Esophagus squamous epithelium (tissue), 4 donors: Measurements from ENCODE around the gene BZW1.

ENCODE experiments used
- POLR2A ChIP-seq, 4 donors: fragments of 450-650 bp; IDR thresholded peaks; one replicate each; pipeline ENCODE4 v1.6.1; 2017; ENCODE audit warnings: antibody characterized with exemption in 4 of 4, mild to moderate bottlenecking in 4 of 4, moderate library complexity in 3 of 4
- TF ChIP-seq, protein P1 (sequence below), 6 experiments: fragments of 450-650 bp in 4 of 6; fragments of 200-600 bp in 2 of 6; sonication (generic) in 2 of 6; IDR thresholded peaks; one replicate each; pipeline ENCODE4 v1.5.1; 2016 to 2019; ENCODE audit warnings: antibody characterized with exemption in 6 of 6, mild to moderate bottlenecking in 4 of 6, moderate library complexity in 4 of 6

DNA sequence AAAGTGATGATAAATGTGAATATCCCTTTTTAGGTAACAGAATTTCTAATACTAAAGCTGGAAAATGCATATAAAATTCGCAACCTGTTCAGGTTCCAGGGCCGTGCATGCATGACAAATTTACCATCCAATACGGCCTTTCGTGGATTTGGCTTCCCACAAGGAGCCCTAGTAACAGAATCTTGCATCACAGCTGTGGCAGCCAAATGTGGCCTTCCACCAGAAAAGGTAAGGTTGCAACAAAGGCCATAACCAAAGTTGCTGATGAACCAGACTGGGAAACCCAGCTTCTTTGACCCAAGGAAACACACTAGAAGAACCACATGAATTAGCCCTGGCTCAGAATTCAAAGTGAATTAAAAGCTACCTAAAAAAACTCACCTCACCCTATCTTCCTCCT lies 49.6 kb upstream of the BZW1 start:
- no peak for TF ChIP-seq POLR2A (IDR thresholded peaks at IDR 0.05)
- TF ChIP-seq, protein P1, sequence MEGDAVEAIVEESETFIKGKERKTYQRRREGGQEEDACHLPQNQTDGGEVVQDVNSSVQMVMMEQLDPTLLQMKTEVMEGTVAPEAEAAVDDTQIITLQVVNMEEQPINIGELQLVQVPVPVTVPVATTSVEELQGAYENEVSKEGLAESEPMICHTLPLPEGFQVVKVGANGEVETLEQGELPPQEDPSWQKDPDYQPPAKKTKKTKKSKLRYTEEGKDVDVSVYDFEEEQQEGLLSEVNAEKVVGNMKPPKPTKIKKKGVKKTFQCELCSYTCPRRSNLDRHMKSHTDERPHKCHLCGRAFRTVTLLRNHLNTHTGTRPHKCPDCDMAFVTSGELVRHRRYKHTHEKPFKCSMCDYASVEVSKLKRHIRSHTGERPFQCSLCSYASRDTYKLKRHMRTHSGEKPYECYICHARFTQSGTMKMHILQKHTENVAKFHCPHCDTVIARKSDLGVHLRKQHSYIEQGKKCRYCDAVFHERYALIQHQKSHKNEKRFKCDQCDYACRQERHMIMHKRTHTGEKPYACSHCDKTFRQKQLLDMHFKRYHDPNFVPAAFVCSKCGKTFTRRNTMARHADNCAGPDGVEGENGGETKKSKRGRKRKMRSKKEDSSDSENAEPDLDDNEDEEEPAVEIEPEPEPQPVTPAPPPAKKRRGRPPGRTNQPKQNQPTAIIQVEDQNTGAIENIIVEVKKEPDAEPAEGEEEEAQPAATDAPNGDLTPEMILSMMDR (IDR thresholded peaks at IDR 0.05), result no peak
